Mesothelial cell of epicardium (in vitro differentiated cells): Measurements from ENCODE around the gene TRIM34. TPM values are rescaled to one million over a fixed set of nuclear protein-coding genes. Genes with fewer than 3 reads are reported as not detected.
A peak's percentile ranks its signal among the peaks of the same experiment; 100 is the strongest.
"Not testable (repeated sequence)": the region's sequence is repeated elsewhere in the genome, so short reads cannot be mapped to it uniquely, and the experiment has no call there.

Experiments used
- DNase-seq, 2 experiments: peaks; one replicate each; pipeline ENCODE4 v3.0.0; 2021; ENCODE audit warnings: low spot score in 2 of 2; ENCODE audit not compliant: unreplicated experiment in 2 of 2
- H3K27ac Mint-ChIP-seq: 2 replicates; pipeline ENCODE4 v1.8.0; 2021; ENCODE audit warnings: mixed read lengths
- H3K27me3 Mint-ChIP-seq: 2 replicates; pipeline ENCODE4 v1.8.0; 2021; ENCODE audit warnings: low read depth, mixed read lengths
- H3K36me3 Mint-ChIP-seq: 2 replicates; pipeline ENCODE4 v1.8.0; 2021; ENCODE audit warnings: mixed read lengths
- H3K4me1 Mint-ChIP-seq: 2 replicates; pipeline ENCODE4 v1.8.0; 2021; ENCODE audit warnings: mixed read lengths
- H3K4me3 Mint-ChIP-seq: 2 replicates; pipeline ENCODE4 v1.8.0; 2021; ENCODE audit warnings: mild to moderate bottlenecking, moderate library complexity, mixed read lengths
- H3K9me3 Mint-ChIP-seq: 2 replicates; pipeline ENCODE4 v1.8.0; 2021; ENCODE audit warnings: mixed read lengths
- total RNA-seq: library from RNA; stranded (reverse); gene quantifications from 3 replicates; pipeline ENCODE4 v1.2.1, GENCODE V29; 2021
- TF ChIP-seq, protein P1 (sequence below): fragments of 200-600 bp; sonication (generic); IDR thresholded peaks from one replicate; pipeline ENCODE4 v1.5.0; 2021; ENCODE audit warnings: antibody characterized with exemption; ENCODE audit not compliant: unreplicated experiment

Gene TRIM34, protein sequence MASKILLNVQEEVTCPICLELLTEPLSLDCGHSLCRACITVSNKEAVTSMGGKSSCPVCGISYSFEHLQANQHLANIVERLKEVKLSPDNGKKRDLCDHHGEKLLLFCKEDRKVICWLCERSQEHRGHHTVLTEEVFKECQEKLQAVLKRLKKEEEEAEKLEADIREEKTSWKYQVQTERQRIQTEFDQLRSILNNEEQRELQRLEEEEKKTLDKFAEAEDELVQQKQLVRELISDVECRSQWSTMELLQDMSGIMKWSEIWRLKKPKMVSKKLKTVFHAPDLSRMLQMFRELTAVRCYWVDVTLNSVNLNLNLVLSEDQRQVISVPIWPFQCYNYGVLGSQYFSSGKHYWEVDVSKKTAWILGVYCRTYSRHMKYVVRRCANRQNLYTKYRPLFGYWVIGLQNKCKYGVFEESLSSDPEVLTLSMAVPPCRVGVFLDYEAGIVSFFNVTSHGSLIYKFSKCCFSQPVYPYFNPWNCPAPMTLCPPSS
- 5.0 to 7.1 TPM (median 5.1 TPM) in 3 replicates for total RNA-seq

DNA sequence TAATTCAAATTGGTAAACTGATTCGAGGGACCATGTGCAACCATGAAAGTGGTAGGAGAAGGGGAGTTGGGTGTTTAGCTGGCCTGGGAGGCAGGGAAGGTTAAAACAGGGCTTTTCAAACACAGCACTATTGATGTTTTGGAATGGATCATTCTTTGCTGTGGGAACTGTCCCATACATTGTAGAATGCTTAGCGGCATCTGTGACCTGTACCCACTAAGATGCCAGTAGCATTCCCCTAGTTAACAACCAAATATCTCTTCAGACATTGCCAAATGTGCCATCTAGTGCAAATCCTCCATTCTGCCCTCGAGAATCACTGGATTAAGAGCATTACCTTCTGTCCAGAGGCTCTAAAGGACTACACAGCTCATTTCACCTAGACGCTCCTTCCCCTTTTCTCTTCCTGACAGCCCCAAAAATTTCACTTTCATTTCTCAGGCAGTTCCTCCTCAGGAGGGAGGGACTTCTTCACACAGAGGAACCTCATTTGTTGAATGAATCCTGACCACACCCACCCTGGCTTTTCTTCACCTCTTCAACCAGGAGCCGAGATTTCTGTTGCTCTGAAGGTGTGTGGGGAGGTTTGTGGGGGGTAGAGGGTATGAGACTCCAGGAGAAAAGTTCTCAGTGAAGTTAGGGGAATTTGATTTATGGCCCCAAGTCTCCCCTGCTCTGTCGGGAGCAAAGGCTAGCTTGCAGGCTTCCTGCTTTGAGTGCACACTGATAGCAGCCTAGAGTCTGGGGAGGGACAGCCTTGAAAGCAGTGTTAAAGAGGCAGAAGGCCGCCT is at the start of gene TRIM34:
TSS of gene TRIM34 (plus strand) at position 513 of the 791 bp plus-strand sequence. CDS start 7,331 bp downstream, outside the sequence.
- Mint-ChIP-seq H3K36me3 (peaks cover 4% of the 10 kb centered on the region), H3K4me3 (peak within 1 kb of the TSS; percentile 75), H3K4me1 (peaks cover 36% of the 10 kb centered on the region), H3K27me3 (no peaks in the 10 kb centered on the region), H3K9me3 (no peaks in the 10 kb centered on the region), H3K27ac (peak within 1 kb of the TSS; percentile 79)
- TF ChIP-seq, protein P1, sequence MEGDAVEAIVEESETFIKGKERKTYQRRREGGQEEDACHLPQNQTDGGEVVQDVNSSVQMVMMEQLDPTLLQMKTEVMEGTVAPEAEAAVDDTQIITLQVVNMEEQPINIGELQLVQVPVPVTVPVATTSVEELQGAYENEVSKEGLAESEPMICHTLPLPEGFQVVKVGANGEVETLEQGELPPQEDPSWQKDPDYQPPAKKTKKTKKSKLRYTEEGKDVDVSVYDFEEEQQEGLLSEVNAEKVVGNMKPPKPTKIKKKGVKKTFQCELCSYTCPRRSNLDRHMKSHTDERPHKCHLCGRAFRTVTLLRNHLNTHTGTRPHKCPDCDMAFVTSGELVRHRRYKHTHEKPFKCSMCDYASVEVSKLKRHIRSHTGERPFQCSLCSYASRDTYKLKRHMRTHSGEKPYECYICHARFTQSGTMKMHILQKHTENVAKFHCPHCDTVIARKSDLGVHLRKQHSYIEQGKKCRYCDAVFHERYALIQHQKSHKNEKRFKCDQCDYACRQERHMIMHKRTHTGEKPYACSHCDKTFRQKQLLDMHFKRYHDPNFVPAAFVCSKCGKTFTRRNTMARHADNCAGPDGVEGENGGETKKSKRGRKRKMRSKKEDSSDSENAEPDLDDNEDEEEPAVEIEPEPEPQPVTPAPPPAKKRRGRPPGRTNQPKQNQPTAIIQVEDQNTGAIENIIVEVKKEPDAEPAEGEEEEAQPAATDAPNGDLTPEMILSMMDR: no peak
- no peak for DNase-seq

DNA sequence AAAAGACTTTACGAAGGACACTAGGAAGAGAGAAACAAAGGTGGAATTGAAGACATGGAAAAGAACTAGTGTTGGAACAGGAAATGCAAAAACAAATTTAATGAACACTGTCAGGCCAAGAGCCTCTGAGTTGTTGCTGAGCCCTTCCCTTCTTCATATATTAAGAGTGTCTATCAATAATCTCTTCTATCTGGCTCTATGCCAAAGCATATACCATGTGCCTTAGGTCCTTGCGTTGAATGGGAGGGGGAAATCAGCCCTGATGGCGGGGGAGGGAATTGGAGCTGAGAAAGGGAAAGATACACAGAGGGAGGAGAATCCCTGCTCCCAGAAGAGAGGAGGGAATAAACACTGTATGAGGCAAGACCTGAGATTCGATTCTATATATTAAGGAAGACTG is 49.6 kb upstream of the TRIM34 start:
- Mint-ChIP-seq H3K4me1 (no peaks in the 10 kb centered on the region), H3K36me3 (no peaks in the 10 kb centered on the region), H3K4me3 (no peak overlapping the region), H3K9me3 (no peaks in the 10 kb centered on the region), H3K27me3 (no peaks in the 10 kb centered on the region), H3K27ac (no peak overlapping the region)
- no peak for DNase-seq
- TF ChIP-seq, protein P1: no peak

DNA sequence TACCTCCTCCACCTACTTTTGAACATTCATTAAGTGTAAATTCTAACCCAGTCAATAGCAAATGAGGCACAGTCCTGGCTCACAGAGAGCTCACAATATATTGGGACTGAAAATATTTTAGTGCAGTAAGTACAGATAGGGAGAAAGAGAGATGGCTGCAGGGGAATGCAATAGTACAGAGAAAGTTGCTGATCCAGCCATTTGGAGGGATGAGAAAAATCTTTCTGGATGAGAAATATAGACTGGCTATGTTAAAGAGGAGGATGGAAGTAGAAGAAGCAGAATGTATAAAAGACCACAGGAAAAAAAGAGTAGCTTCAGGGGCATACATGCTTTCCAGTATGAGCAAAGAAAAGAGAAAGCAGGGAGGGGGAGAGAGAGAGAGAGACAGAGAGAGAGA is 47.7 kb upstream of the TRIM34 start:
- Mint-ChIP-seq H3K9me3 (no peaks in the 10 kb centered on the region), H3K27ac (no peak overlapping the region), H3K27me3 (no peaks in the 10 kb centered on the region), H3K36me3 (no peaks in the 10 kb centered on the region), H3K4me3 (no peak overlapping the region), H3K4me1 (no peaks in the 10 kb centered on the region)
- no peak for DNase-seq
- TF ChIP-seq, protein P1: no peak

DNA sequence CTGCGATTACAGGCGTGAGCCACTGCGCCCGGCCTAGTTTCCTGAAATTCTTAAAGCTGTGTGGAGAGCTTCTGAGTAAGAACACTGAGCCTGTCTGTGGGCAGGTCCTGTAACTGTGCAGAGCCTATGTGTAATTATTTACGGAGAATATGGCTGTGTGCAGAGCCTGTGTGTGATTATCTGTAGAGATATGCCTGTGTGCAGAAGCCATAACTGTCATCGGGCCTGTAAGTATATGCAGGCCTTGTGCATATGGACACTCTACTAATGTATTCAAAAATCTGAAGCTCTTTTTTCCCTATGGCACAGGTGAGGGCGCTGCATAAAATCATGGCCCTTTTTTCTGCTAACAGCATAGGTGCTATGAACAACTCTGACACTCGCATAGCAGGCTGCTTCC is 44.2 kb upstream of the TRIM34 start, which contains the start of gene OR52B6:
TSS of gene OR52B6 (plus strand) at position 301 of the 400 bp plus-strand sequence. CDS start at position 301, 0 bp downstream.
- no peak within 1 kb of the TSS for H3K27ac Mint-ChIP-seq
- H3K4me3 Mint-ChIP-seq: no peak within 1 kb of the TSS
- no peaks in the 10 kb centered on the region for H3K27me3 Mint-ChIP-seq
- no peaks in the 10 kb centered on the region for H3K36me3 Mint-ChIP-seq
- H3K4me1 Mint-ChIP-seq: no peaks in the 10 kb centered on the region
- no peak for DNase-seq
- no peaks in the 10 kb centered on the region for H3K9me3 Mint-ChIP-seq
- TF ChIP-seq, protein P1: no peak

DNA sequence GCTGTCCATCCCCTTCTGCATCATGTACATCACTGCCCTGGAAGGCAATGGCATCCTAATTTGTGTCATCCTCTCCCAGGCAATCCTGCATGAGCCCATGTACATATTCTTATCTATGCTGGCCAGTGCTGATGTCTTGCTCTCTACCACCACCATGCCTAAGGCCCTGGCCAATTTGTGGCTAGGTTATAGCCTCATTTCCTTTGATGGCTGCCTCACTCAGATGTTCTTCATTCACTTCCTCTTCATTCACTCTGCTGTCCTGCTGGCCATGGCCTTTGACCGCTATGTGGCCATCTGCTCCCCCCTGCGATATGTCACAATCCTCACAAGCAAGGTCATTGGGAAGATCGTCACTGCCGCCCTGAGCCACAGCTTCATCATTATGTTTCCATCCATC is 43.8 kb upstream of the TRIM34 start:
- H3K4me3 Mint-ChIP-seq: no peak overlapping the region
- no peaks in the 10 kb centered on the region for H3K27me3 Mint-ChIP-seq
- no peaks in the 10 kb centered on the region for H3K36me3 Mint-ChIP-seq
- DNase-seq: no peak
- no peak overlapping the region for H3K27ac Mint-ChIP-seq
- no peaks in the 10 kb centered on the region for H3K9me3 Mint-ChIP-seq
- TF ChIP-seq, protein P1: no peak
- H3K4me1 Mint-ChIP-seq: no peaks in the 10 kb centered on the region

DNA sequence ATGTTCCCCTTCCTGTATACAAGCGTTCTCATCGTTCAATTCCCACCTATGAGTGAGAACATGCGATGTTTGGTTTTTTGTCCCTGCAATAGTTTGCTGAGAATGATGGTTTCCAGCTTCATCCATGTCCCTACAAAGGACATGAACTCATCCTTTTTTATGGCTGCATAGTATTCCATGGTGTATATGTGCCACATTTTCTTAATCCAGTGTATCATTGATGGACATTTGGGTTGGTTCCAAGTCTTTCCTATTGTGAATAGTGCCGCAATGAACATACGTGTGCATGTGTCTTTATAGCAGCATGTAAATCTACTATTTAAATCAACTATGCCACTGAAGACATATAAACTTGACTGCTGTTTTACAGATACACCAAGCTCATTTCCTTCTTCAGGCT is 40.3 kb upstream of the TRIM34 start:
- not testable (repeated sequence) for H3K4me1 Mint-ChIP-seq, H3K9me3 Mint-ChIP-seq, H3K27ac Mint-ChIP-seq, DNase-seq, H3K27me3 Mint-ChIP-seq, H3K36me3 Mint-ChIP-seq, H3K4me3 Mint-ChIP-seq

DNA sequence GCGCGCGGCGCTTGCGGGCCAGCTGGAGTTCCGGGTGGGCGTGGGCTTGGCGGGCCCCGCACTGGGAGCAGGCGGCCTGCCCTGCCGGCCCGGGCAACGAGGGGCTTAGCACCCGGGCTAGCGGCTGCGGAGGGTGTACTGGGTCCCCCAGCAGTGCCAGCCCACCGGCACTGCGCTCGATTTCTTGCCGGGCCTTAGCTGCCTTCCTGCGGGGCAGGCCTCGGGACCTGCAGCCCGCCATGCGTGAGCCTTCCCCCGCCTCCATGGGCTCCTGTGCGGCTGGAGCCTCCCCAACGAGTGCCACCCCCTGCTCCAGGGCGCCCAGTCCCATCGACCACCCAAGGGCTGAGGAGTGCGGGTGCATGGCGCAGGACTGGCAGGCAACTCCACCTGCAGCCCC is 34.9 kb upstream of the TRIM34 start:
- H3K4me3 Mint-ChIP-seq, H3K36me3 Mint-ChIP-seq, DNase-seq, H3K9me3 Mint-ChIP-seq, H3K4me1 Mint-ChIP-seq, H3K27ac Mint-ChIP-seq, H3K27me3 Mint-ChIP-seq: not testable (repeated sequence)
